ENCODE measurements around the gene LALBA. TPM values are rescaled to one million over a fixed set of nuclear protein-coding genes. Genes with fewer than 3 reads are reported as not detected.
"Not testable (repeated sequence)": the region's sequence is repeated elsewhere in the genome, so short reads cannot be mapped to it uniquely, and the experiment has no call there.

Gene LALBA
- total RNA-seq, 1 donor from 2014 or later: not detected

DNA sequence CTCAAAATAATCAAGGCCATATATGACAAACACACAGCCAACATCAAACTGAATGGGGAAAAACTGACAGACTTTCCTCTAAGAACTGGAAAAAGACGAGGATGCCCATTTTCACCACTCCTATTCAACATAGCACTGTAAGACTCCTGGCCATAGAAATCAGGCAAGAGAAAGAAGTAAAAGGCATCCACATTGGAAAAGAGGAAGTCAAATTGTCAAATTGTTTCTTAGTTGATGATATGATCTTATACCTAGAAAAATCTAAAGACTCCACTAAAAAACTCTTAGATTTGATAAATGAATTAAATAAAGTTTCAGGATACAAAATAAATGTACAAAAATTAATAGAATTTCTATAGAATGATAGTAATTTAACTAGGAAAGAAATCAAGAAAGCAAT is 33.2 kb downstream of the LALBA start:
- no peak for ATAC-seq
- no peak for DNase-seq (ENCODE audit: low spot score)

DNA sequence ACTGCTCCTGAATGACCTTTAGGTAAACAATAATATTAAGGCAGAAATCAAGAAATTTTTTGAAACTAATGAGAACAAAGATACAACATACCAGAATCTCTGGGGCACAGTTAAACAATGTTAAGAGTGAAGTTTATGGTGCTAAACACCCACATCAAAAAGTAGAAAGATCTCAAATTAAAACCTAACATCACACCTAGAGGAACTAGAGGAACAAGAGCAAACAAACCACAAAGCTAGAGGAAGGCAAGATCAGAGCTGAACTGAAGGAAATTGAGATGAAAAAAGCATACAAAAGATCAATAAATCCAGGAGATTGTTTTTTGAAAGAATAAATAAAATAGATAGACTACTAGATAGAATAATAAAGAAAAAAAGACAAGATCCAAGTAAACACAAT is 37.2 kb downstream of the LALBA start:
- DNase-seq (ENCODE audit: low spot score) (no peak), ATAC-seq (no peak)

DNA sequence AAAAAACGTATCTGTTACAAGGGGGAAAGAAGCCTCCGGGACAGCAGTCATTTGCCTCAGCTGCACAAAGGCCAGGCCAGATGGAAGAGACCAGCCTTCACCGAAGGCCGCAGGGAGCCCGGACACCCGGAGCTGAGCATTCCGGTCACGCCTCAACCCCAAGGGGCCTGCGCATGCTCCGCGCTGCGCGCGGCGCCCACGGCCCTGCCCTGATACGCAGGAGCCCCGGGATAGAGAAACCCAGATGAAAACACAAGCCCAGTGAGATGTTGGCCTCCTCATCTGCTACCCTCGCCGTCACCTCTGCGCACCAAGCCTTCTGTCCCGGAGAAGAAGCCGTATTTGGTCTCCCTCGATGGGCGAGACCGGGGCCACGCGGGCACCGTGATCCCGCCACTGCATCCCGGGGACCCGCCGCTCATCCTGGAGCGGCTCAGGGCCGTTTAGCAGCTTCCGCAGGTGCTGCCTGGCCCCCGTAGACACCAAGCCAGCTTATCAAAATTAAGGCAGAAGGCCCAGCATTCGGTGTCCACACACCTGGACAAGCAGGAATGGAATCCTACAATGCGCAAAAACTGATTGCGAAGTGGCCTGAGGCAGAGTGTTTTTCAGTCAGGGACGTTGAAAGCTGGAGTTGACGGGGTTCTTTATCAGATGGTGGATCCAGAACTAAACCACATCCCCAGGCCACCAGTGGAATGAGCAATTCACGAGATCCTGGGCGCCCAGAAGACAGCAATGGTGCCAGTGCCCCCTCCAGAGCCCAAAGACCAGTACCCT is 41.8 kb downstream of the LALBA start:
- DNase-seq (ENCODE audit: low spot score): no peak
- no peak for ATAC-seq

DNA sequence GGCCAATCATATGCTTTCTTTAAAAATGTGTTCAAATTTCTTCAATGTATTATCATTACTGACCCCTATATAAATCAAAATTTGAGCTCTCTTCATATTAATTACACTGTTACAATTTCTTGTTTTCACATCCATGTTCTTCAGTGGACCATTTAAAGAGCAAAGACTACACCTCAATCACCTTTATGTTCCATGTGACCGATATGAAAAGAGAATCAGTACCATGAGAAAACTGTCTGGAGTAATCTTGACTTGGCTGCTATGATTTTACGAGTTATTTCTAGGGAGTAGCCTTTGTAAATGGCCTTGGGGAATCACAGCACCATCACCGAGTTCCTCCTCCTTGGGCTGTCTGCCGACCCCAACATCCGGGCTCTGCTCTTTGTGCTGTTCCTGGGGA is 44.5 kb downstream of the LALBA start, which contains the start of gene OR8S1:
Gene OR8S1 (plus strand): TSS at position 301 of the 400 bp plus-strand sequence. CDS start 0 bp downstream, at position 301.
- ATAC-seq (no peak), DNase-seq (ENCODE audit: low spot score) (no peak)

DNA sequence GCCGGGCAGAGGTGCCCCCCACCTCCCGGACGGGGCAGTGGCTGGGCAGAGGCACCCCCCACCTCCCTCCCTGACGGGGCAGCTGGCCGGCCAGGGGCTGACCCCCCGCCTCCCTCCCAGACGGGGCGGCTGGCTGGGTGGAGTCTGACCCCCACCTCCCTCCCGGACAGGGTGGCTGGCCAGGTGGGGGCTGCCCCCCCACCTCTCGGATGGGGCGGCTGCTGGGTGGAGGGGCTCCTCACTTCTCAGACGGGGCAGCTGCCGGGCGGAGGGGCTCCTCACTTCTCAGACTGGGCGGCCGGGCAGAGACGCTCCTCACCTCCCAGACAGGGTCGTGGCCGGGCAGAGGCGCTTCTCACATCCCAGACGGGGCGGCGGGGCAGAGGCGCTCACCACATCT is 49.5 kb downstream of the LALBA start:
- ATAC-seq; DNase-seq (ENCODE audit: low spot score): not testable (repeated sequence)

Other genes starting within 250 kb of the LALBA start
- 7.8 TPM for gene ZNF641, start 219.1 kb downstream of the LALBA start, total RNA-seq
- gene ANP32D, start 97.5 kb downstream of the LALBA start, total RNA-seq: not detected
- gene C12orf54, start 87.5 kb downstream of the LALBA start, total RNA-seq: not detected
- not detected for gene OR8S1, start 44.4 kb downstream of the LALBA start, total RNA-seq
- 8.2 TPM for gene KANSL2, start 112.2 kb upstream of the LALBA start, total RNA-seq
- gene CCNT1, start 146.7 kb upstream of the LALBA start, total RNA-seq: 12.1 TPM
- gene ADCY6, start 219.0 kb upstream of the LALBA start, total RNA-seq: 21.3 TPM
- 2.6 TPM for gene CACNB3, start 248.4 kb upstream of the LALBA start, total RNA-seq